OCI-LY3 (cell line): ENCODE data around the gene RPS27.
"Not testable (repeated sequence)": the region's sequence is repeated elsewhere in the genome, so short reads cannot be mapped to it uniquely, and the experiment has no call there.

ENCODE experiments used
- H2AFZ ChIP-seq: fragments of 200-600, 300-600 bp; shearing (Covaris generic); 2 replicates; pipeline ENCODE4 v1.6.0; 2014; ENCODE audit warnings: antibody characterized with exemption, low read depth, low read length
- H3K27ac ChIP-seq: fragments of 200-600, 300-600 bp; sonication (generic); 2 replicates; pipeline ENCODE4 v1.5.1; 2014; ENCODE audit warnings: mild to moderate bottlenecking, low read length, moderate library complexity, mixed read lengths
- H3K27me3 ChIP-seq: fragments of 200-600, 300-600 bp; sonication (generic); 2 replicates; pipeline ENCODE4 v1.6.1; 2014; ENCODE audit warnings: low read depth, low read length, mixed read lengths
- H3K36me3 ChIP-seq: fragments of 200-600, 300-600 bp; sonication (generic); replicated peaks from 2 replicates; pipeline ENCODE3; 2014; ENCODE audit warnings: low read depth, low read length, mixed read lengths
- H3K4me1 ChIP-seq: fragments of 300-600, 200-600 bp; sonication (generic); 2 replicates; pipeline ENCODE4 v1.6.1; 2014; ENCODE audit warnings: low read length, mixed read lengths
- H3K4me2 ChIP-seq: fragments of 200-600, 300-600 bp; sonication (generic); 2 replicates; pipeline ENCODE4 v1.6.1; 2014; ENCODE audit warnings: low read length, mixed read lengths
- H3K4me3 ChIP-seq: fragments of 300-600, 200-600 bp; sonication (generic); 2 replicates; pipeline ENCODE4 v1.5.1; 2014; ENCODE audit warnings: antibody characterized with exemption, mild to moderate bottlenecking, low read length, moderate library complexity
- H3K79me2 ChIP-seq: fragments of 300-600, 200-600 bp; shearing (Covaris generic); 2 replicates; pipeline ENCODE4 v1.6.1; 2014; ENCODE audit warnings: mild to moderate bottlenecking, low read length, mixed read lengths
- H3K9ac ChIP-seq: fragments of 300-600, 200-600 bp; shearing (Covaris generic); 2 replicates; pipeline ENCODE4 v1.6.0; 2014; ENCODE audit warnings: mild to moderate bottlenecking, low read length, moderate library complexity
- H3K9me3 ChIP-seq: fragments of 200-600, 300-600 bp; shearing (Covaris generic); 2 replicates; pipeline ENCODE4 v1.6.1; 2014; ENCODE audit warnings: low read length, mixed read lengths; ENCODE audit not compliant: insufficient read depth
- H4K20me1 ChIP-seq: fragments of 200-600, 300-600 bp; sonication (generic); 2 replicates; pipeline ENCODE4 v1.6.1; 2016; ENCODE audit warnings: low read length, mixed read lengths; ENCODE audit not compliant: insufficient read depth
- EZH2phosphoT487 ChIP-seq: fragments of 200-600 bp; shearing (Covaris generic); IDR thresholded peaks from 2 replicates; pipeline ENCODE4 v1.6.1; 2018; ENCODE audit warnings: antibody characterized with exemption, mixed run types, low read depth
- TF ChIP-seq, protein P1 (sequence below): fragments of 200-600, 300-600 bp; sonication (generic); IDR thresholded peaks from 2 replicates; pipeline ENCODE4 v1.5.1; 2014; ENCODE audit warnings: antibody characterized with exemption, low read length, low read depth

The RPS27 gene

DNA sequence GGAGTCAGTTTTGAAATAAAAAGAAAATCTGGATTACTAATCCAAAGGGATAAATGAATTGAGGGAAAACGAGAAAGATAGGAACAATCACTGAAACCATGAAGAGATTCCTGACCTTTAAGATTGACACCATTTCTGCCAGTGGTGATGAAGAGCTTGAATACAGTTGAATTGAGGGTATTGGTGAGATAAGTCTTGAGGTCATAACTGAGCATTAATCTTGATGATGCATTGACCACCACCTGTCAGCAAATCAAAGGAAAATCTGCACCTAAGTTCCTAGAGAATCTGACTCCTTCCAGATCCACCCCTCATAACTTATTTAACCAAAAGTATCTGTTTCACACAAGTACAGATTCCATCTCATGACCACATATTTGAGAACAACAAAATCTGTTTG, 21.6 kb downstream of the RPS27 start:
- Histone ChIP-seq H4K20me1 (no peaks in the 10 kb centered on the region), H3K4me2 (no peak overlapping the region), H3K9ac (no peak overlapping the region), H3K9me3 (no peaks in the 10 kb centered on the region), H3K36me3 (no peaks in the 10 kb centered on the region), H3K27me3 (no peaks in the 10 kb centered on the region), H3K4me3 (no peak overlapping the region), H2AFZ (no peak overlapping the region), H3K79me2 (no peaks in the 10 kb centered on the region), H3K4me1 (no peaks in the 10 kb centered on the region), H3K27ac (no peak overlapping the region)
- TF ChIP-seq, protein P1, sequence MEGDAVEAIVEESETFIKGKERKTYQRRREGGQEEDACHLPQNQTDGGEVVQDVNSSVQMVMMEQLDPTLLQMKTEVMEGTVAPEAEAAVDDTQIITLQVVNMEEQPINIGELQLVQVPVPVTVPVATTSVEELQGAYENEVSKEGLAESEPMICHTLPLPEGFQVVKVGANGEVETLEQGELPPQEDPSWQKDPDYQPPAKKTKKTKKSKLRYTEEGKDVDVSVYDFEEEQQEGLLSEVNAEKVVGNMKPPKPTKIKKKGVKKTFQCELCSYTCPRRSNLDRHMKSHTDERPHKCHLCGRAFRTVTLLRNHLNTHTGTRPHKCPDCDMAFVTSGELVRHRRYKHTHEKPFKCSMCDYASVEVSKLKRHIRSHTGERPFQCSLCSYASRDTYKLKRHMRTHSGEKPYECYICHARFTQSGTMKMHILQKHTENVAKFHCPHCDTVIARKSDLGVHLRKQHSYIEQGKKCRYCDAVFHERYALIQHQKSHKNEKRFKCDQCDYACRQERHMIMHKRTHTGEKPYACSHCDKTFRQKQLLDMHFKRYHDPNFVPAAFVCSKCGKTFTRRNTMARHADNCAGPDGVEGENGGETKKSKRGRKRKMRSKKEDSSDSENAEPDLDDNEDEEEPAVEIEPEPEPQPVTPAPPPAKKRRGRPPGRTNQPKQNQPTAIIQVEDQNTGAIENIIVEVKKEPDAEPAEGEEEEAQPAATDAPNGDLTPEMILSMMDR = no peak
- no peak for TF ChIP-seq EZH2phosphoT487

DNA sequence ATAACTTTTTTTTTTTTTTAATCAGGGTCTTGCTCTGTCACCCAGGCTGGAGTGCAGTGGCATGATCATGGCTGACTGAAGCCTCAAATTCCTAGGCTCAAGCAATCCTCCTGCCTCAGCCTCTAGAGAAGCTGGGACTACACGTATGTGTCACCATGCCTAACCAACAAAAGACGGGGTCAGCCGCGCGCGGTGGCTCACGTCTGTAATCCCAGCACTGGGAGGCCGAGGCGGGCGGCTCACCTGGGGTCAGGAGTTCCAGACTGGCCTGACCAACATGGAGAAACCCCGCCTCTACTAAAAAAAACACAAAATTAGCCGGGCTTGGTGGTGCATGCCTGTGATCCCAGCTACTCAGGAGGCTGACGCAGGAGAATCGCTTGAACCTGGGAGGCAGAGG, 22.0 kb downstream of the RPS27 start:
- not testable (repeated sequence) for H3K4me1 ChIP-seq, H3K36me3 ChIP-seq, H4K20me1 ChIP-seq, H3K79me2 ChIP-seq, H3K4me3 ChIP-seq, H2AFZ ChIP-seq, H3K4me2 ChIP-seq, H3K27me3 ChIP-seq, H3K27ac ChIP-seq, H3K9me3 ChIP-seq, H3K9ac ChIP-seq

DNA sequence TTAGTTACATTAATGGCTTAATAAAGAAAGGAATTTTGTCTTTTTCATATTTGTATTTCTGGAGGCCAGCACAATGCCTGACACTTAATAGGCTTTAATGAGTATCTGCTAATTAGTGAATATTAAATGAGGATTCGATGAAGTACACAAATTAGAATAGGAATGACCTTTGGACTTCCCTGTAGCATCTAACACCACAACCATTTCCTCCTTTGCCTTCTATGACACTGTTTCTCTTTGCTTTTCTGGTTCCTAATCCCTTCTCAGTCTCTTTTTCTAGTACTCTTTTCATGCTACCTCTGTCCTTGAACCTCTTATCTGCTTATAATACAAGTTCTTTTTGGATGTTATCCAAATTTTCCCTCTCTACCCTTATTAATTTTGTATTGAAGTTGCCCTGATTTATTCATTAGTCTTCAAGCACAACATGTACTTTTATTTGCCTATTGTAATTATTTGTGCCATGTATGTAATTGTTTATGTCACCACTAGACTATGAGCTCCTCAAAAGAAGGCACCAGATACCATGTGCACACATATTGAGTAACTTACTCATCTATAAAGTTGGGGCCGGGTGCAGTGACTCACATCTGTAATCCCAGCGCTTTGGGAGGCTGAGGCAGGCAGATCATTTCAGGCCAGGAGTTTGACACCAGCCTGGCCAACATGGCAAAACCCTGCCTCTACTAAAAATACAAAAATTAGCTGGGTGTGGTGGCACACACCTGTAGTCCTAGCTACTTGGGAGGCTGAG, 23.8 kb downstream of the RPS27 start:
- H3K36me3 ChIP-seq = no peaks in the 10 kb centered on the region
- H3K27ac ChIP-seq = no peak overlapping the region
- H3K9me3 ChIP-seq = no peaks in the 10 kb centered on the region
- no peak overlapping the region for H3K9ac ChIP-seq
- H3K79me2 ChIP-seq = no peaks in the 10 kb centered on the region
- H3K4me3 ChIP-seq = no peak overlapping the region
- H2AFZ ChIP-seq = no peak overlapping the region
- no peaks in the 10 kb centered on the region for H3K27me3 ChIP-seq
- no peaks in the 10 kb centered on the region for H3K4me1 ChIP-seq
- TF ChIP-seq EZH2phosphoT487 = no peak
- TF ChIP-seq, protein P1 = no peak
- no peaks in the 10 kb centered on the region for H4K20me1 ChIP-seq
- H3K4me2 ChIP-seq = no peak overlapping the region

DNA sequence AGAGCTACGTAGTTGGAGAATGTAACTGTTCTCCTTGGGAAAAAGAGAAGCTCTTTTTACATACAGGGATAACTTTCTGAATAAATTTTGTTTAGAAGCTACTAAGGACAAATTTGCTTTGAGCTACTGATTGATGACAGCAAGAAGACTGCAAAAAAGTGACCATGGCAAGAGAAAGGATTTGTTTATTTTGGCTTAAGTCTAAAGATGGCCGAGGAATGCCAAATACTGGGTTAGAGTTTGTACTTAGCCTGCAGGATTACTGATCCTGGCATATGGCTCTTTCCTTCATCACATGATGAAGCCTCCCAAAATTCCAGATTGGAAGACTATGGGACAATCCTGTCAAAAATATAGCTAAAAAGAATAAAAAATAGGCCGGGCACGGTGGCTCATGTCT, 28.7 kb downstream of the RPS27 start:
- Histone ChIP-seq H3K9ac (no peak overlapping the region), H3K27ac (no peak overlapping the region), H3K79me2 (no peaks in the 10 kb centered on the region), H2AFZ (no peak overlapping the region), H3K4me2 (no peak overlapping the region), H3K9me3 (no peaks in the 10 kb centered on the region), H3K4me1 (no peaks in the 10 kb centered on the region), H3K36me3 (no peaks in the 10 kb centered on the region), H3K27me3 (no peaks in the 10 kb centered on the region), H4K20me1 (no peaks in the 10 kb centered on the region), H3K4me3 (no peak overlapping the region)
- no peak for TF ChIP-seq EZH2phosphoT487
- TF ChIP-seq, protein P1 = no peak
